ENCODE results near the gene KIDINS220. TPM values are rescaled to one million over a fixed set of nuclear protein-coding genes. Genes with fewer than 3 reads are reported as not detected.

KIDINS220 gene
- total and polyA plus RNA-seq, 9 donors: 33.8 to 96.9 (median 66.7) TPM

DNA sequence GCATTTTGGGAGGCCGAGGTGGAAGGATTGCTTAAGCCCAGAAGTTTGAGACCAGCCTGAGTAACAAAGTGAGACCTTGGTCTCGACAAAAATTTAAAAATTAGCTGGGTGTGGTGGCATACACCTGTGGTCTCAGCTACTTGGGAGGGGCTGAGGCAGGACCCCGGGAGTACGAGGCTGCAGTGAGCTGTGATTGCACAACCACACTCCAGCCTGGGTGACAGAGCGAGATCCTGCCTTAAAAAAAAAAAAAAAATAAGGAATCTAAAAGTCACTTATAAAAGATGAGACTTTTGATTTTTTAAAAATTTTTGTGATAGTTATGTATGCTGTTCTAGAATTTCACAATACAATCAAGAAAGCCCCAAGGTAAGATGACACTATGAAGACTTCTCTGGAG is 122.4 kb downstream of the KIDINS220 start:
- DNase-seq: no peak
- Histone ChIP-seq H3K27me3 (no peaks in the 10 kb centered on the region), H3K36me3 (no peaks in the 10 kb centered on the region), H3K27ac (no peak overlapping the region), H3K4me1 (ENCODE audit: insufficient read depth) (no peaks in the 10 kb centered on the region), H3K4me3 (no peak overlapping the region), H3K9me3 (no peaks in the 10 kb centered on the region)
- 94 to 97% (median 95%) methylated on average over 5 of the region's 5 CpGs for WGBS, 3 donors
- intact Hi-C loops (cut with DNase I): no loop called here
- TF ChIP-seq CTCF (IDR thresholded peaks at IDR 0.05): no peak
- no peak for TF ChIP-seq POLR2A (IDR thresholded peaks at IDR 0.05)
- no peak for TF ChIP-seq EP300 (IDR thresholded peaks at IDR 0.05)

GRCh38 chr2:8714283-8714682 is 123.1 kb downstream of the KIDINS220 start:
- TF ChIP-seq CTCF (IDR thresholded peaks at IDR 0.05): no peak
- DNase-seq: no peak
- Histone ChIP-seq H3K4me1 (ENCODE audit: insufficient read depth) (no peaks in the 10 kb centered on the region), H3K27ac (no peak overlapping the region), H3K27me3 (no peaks in the 10 kb centered on the region), H3K9me3 (no peaks in the 10 kb centered on the region), H3K4me3 (no peak overlapping the region), H3K36me3 (no peaks in the 10 kb centered on the region)
- WGBS, 3 donors: 73 to 90% (median 83%) methylated on average over 7 of the region's 7 CpGs
- intact Hi-C loops (cut with DNase I): no loop called here

GRCh38 chr2:8710951-8711350 is 126.5 kb downstream of the KIDINS220 start:
- no peak overlapping the region for H3K4me3 ChIP-seq
- no peak for DNase-seq
- no peaks in the 10 kb centered on the region for H3K4me1 ChIP-seq (ENCODE audit: insufficient read depth)
- intact Hi-C loops (cut with DNase I): no loop called here
- H3K9me3 ChIP-seq: no peaks in the 10 kb centered on the region
- H3K27me3 ChIP-seq: no peaks in the 10 kb centered on the region
- H3K36me3 ChIP-seq: no peaks in the 10 kb centered on the region
- H3K27ac ChIP-seq: no peak overlapping the region
- TF ChIP-seq POLR2A (IDR thresholded peaks at IDR 0.05): no peak
- no peak for TF ChIP-seq CTCF (IDR thresholded peaks at IDR 0.05)
- no peak for TF ChIP-seq EP300 (IDR thresholded peaks at IDR 0.05)
- 72 to 80% (median 75%) methylated on average over 3 of the region's 3 CpGs for WGBS, 3 donors

DNA sequence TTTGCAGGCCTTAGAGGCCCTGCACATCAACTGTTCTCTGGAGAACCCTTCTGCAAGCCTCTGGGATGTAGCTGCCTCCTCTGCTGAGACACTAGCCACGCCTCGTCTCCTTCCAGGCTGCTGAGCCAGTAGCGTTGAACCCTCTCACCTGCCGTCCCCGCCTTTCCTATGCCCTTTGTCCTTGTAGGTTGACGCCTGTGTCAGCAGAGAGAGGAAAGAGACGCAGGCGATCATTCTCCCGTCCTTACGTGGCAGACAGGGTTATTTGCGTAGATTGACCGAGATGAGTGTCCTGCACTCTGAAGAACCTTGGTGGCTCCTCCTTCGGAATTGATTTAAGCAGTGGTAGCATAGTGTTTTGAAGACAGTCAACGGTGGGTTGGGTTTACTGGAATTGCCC is 127.8 kb downstream of the KIDINS220 start:
- WGBS, 3 donors: 88 to 90% (median 89%) methylated on average over 14 of the region's 14 CpGs
- Histone ChIP-seq H3K4me1 (ENCODE audit: insufficient read depth) (no peaks in the 10 kb centered on the region), H3K27me3 (no peaks in the 10 kb centered on the region), H3K27ac (no peak overlapping the region), H3K9me3 (no peaks in the 10 kb centered on the region), H3K36me3 (no peaks in the 10 kb centered on the region), H3K4me3 (no peak overlapping the region)
- no peak for DNase-seq
- intact Hi-C loops (cut with DNase I): no loop called here
- TF ChIP-seq EP300 (IDR thresholded peaks at IDR 0.05) (no peak), POLR2A (IDR thresholded peaks at IDR 0.05) (no peak), CTCF (IDR thresholded peaks at IDR 0.05) (no peak)

GRCh38 chr2:8704906-8705305 is 132.5 kb downstream of the KIDINS220 start:
- intact Hi-C loops (cut with DNase I): no loop called here
- no peak overlapping the region for H3K27ac ChIP-seq
- no peaks in the 10 kb centered on the region for H3K4me1 ChIP-seq (ENCODE audit: insufficient read depth)
- H3K4me3 ChIP-seq: no peak overlapping the region
- DNase-seq: no peak
- H3K9me3 ChIP-seq: no peaks in the 10 kb centered on the region
- no peak for TF ChIP-seq CTCF (IDR thresholded peaks at IDR 0.05)
- TF ChIP-seq POLR2A (IDR thresholded peaks at IDR 0.05): no peak
- no peak for TF ChIP-seq EP300 (IDR thresholded peaks at IDR 0.05)
- WGBS, 3 donors: 49 to 62% (median 54%) methylated on average over 3 of the region's 3 CpGs
- H3K27me3 ChIP-seq: no peaks in the 10 kb centered on the region
- no peaks in the 10 kb centered on the region for H3K36me3 ChIP-seq

Data from ovary (tissue), 9 donors.